NCI-H187 (cell line): ENCODE results near the gene CLK1.
"Not testable (repeated sequence)": the region's sequence is repeated elsewhere in the genome, so short reads cannot be mapped to it uniquely, and the experiment has no call there.

Experiments
- DNase-seq, 2 experiments: peaks; one replicate each; lab custom pipeline; 2025; lab: John Stamatoyannopoulos, UW

CLK1 gene

GRCh38 chr2:200851398-200852248, 12.8 kb downstream of the CLK1 start:
- DNase-seq = no peak

DNA sequence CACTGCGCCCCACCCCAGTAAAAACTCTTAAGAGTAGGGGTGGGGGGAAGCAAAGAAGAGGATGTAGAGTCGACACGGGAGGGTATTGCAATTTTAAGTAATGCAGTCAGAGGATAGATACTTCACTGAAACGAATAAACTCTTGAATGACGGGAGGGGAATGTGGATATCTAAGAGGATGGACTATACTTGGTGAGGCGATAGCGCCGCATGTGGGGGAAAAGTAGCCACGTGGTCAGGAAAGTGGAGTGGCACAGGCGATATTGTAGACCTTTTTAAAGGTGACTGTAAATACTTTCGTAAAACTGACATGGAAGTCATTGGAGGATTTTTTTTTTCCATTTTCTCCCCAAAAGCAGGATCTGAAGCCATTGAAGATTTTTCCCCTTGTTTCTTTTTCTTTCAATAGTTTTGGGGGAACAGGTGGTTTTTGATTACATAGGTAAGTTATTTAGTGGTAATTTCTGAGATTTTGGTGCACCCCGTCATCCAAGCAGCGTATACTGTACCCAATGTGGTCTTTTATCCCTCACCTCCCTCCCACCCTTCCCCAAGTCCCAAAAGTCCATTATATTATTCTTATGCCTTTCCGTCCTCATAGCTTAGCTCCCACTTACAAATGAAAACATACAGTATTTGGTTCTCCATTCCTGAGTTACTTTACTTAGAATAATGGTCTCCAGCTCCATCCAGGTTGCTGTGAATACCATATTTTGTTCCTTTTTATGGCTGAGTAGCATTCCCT, 13.8 kb downstream of the CLK1 start:
- no peak for DNase-seq

DNA sequence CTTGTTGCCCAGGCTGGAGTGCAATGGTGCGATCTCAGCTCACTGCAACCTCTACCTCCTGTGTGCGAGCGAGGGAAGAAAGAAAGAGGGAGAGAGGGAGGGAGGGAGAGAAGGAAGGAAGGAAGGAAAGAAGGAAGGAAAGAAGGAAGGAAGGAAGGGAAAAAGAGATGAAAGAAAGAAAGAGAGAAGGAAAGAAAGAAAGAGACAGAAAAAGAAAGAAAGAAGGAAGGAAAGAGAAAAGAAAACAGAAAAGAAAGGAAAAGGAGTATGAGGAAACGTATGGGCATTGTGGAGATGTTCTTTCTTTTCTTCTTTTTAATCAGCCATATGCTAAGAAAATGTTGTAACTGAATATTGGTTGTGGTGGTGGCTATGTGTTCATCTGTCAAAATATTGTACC, 16.5 kb downstream of the CLK1 start:
- no peak for DNase-seq

DNA sequence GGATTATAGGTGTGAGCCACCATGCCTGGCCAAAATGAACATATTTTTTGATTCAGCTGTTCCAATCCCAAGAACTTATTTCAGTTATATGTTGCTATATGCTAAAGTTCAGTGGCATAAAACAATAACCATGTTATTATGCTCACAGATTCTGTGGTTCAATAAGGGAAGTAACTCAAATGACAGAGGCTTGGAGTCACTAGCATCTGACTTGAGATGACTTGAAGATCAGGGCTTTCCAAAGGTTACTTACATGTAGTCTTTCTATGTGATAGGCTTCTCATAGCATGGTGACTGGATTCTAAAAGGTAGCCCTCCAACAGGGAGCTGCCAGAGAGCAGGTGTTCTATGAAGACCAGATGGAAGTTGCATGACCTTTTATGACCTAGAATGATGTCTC, 17.2 kb downstream of the CLK1 start:
- no peak for DNase-seq

GRCh38 chr2:200845669-200846325, 18.7 kb downstream of the CLK1 start:
- DNase-seq = no peak

DNA sequence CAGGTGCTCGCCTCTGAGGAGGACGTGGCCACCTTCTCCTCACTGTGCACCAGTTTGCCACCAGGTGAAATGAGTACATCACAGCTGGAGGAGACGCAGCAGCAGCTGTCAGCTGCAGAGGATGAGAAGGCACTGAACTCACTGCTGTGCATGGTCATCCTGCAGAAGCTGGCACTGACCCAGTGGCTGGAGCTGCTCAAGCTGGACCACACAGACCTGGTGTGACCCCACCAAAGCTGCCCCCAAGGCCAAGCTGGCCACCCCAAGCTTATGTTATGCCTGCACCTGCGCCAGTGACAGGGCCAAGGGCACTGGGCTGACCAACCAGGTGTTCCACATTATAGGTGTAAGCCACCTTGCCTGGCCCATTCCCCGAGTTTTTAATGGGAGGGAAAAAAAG, 19.3 kb downstream of the CLK1 start:
- DNase-seq = no peak

GRCh38 chr2:200843993-200844948, 20.2 kb downstream of the CLK1 start:
- DNase-seq = no peak

DNA sequence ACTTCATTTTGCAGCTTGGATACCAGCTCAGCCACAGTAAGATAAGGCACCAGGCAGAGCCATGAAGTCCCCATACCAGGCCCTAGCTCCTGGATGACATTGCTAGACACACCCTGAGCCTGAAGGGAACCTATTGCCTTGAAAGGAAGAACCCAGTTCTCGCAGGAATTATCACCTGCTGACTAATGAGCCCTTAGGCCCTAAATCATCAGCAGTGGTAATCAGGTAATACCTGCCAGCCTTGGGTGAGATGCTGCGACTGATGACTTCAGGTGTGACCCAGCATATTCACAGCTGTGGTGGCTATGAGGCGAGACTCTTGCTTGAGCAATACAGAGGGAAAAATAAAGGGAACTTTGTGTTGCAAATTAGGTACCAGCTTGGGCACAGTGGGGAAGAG, 24.9 kb downstream of the CLK1 start:
- DNase-seq = no peak

DNA sequence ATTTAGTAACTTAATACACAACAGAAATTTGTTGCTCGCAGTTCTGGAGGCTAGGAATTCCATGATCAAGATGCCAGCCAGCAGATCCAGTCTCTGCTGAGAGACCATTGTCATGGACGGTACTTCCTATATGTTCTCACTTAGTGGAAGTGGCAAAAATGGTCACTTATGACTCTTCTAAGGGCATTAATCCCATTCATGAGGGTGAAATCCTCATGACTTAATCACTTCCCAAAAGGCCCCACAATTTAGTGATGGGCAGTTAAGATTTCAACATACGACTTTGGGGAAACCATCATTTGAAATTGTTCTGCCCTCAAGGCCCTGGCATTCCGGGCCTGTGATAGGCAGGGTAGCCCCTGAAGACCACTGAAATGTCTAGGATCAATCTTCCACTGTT, 29.8 kb downstream of the CLK1 start:
- DNase-seq = no peak

DNA sequence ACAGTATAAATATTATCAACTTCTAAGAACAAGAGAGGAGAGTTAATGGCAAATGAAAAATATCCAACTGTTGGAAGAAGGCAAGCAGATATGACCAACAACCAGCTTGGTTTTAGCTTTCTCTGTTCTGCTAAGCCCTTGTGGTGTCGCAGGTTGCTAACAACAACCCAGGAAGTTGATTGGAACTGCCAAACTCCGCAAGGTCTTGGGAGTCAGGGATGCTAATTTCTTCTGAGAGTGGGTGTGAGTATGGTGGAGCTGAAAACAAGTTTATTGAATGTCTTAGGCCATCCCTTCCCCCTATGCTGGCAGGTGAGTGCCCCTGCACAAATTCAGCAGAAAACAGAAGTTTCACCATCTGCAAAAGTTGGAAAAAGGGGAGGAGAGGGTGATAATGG, 35.2 kb downstream of the CLK1 start:
- DNase-seq = no peak

GRCh38 chr2:200828572-200829257, 35.7 kb downstream of the CLK1 start:
- DNase-seq = no peak

- DNase-seq = no peak
Observed at GRCh38 chr2:200828104-200828503, 36.4 kb downstream of the CLK1 start.

- DNase-seq = no peak
Observed at GRCh38 chr2:200821686-200822245, 42.7 kb downstream of the CLK1 start.

GRCh38 chr2:200820573-200821234, 43.8 kb downstream of the CLK1 start:
- no peak for DNase-seq

DNA sequence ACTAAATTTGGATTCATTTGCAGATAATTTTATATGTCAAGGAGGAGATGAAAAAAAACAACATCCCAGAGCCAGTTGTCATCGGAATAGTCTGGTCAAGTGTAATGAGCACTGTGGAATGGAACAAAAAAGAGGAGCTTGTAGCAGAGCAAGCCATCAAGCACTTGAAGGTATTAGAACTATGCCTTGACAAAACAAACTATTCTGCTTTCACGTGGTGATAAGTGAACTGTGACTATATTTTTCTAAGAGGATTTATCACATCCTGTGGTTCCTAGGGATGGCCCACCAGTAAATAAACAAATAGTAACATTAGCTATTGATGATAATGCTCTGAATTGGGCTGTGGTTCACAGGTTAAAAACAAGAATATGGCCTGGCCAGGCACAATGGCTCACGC, 45.7 kb downstream of the CLK1 start:
- not testable (repeated sequence) for DNase-seq

DNA sequence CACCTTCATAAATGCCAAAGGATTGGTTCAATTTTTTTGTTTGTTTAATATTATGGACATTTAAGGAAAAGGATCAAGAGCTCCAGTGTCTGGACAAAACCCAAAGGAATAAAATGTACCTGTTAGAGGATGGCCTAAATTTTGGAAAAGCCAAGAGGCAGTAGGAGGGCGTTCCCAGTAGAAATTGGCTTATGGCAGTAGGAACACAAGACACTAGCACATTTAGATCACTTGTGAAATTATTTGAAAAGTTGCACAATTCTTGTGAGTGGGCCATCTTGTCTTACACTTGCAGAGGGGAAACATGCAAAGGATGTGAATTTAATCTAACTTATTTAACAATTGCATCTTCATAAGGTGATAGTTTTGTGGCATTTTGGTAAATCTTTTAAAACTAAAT, 49.5 kb downstream of the CLK1 start:
- DNase-seq = no peak

- DNase-seq = no peak
Observed at GRCh38 chr2:200814276-200814815, 50.1 kb downstream of the CLK1 start.

DNA sequence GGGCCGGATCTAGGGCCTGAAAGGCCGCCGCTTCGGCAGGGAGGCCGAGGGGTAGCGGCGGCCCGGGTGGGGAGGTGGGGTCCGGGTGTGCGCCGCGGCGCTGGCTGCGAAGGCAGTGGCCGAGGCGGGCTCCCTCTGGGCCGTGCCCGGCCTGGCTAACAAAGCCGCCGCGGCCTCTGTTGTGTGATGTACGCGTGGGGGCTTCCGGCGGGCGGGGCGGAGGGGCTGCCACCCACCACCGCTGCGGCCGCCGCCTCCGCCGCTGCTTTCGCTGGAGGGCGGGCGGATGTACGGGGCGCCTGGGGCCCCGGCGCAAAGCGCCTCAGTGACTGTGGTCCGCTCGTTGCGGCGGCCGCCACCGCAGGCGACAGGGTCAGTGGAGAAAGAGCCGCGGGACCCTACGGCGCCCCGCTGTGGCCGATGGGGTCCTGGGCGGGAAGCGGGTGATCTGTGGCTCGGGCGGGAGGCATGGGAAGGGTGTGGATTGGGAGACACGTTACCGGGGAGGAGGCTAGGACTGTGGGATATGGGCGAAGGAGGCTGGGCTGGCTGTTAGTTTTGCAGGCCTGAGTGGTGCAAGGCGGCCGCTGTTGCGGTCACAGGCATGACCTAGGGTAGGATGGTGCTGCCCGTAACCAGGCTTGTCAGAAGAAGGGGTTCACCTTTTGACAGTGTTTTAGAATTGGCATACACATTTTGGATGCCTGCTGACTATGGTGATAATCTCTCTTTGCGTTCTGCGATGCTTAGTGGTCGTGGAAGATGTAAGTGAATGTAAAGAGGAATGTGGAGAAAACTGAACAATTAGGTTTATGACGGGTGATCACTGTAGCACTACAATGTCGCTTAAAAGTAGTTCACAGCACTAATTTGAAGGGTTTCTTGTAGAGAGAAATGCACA, 52.1 kb downstream of the CLK1 start:
- DNase-seq = no peak
